B cell (primary cell): Measurements from ENCODE around the gene CNTN4.

Experiments used
- EZH2 ChIP-seq: IDR thresholded peaks from 2 replicates; pipeline ENCODE4 v1.6.1; 2012; ENCODE audit warnings: borderline replicate concordance, low read depth, mild to moderate bottlenecking, moderate library complexity, low read length; ENCODE audit not compliant: insufficient read depth, poor library complexity, severe bottlenecking
- TF ChIP-seq, protein P1 (sequence below): fragments of 200-600 bp; IDR thresholded peaks from one replicate; pipeline ENCODE4 v1.8.0; 2022; ENCODE audit warnings: antibody characterized with exemption, mild to moderate bottlenecking

DNA sequence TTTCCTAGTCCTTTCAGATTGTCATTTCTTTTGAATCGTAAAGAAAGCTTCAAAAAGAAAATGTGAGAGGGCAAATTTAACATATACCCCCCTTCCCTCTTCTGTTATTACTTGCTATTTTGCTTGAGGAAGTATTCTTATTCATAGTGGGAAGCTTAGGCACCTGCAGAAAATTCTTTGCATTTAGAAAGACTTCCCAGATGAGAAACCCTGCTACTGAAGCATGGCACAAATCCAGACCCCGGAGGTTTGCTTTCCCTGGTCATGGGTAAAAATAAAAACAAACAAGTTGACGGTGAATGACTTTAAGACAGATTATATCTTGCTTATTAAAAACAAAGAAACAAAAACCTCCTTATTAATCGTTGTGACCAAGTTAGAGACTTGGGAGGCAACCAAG, 917.6 kb downstream of the CNTN4 start:
- TF ChIP-seq, protein P1, sequence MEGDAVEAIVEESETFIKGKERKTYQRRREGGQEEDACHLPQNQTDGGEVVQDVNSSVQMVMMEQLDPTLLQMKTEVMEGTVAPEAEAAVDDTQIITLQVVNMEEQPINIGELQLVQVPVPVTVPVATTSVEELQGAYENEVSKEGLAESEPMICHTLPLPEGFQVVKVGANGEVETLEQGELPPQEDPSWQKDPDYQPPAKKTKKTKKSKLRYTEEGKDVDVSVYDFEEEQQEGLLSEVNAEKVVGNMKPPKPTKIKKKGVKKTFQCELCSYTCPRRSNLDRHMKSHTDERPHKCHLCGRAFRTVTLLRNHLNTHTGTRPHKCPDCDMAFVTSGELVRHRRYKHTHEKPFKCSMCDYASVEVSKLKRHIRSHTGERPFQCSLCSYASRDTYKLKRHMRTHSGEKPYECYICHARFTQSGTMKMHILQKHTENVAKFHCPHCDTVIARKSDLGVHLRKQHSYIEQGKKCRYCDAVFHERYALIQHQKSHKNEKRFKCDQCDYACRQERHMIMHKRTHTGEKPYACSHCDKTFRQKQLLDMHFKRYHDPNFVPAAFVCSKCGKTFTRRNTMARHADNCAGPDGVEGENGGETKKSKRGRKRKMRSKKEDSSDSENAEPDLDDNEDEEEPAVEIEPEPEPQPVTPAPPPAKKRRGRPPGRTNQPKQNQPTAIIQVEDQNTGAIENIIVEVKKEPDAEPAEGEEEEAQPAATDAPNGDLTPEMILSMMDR, result no peak
- no peak for TF ChIP-seq EZH2
